Esophagus muscularis mucosa (tissue), 4 donors: ENCODE results near the gene AP2B1. TPM values are rescaled to one million over a fixed set of nuclear protein-coding genes. Genes with fewer than 3 reads are reported as not detected.

Experiments
- DNase-seq: peaks from one replicate; pipeline ENCODE4 v3.0.0-alpha.2; 2017; ENCODE audit errors: extremely low spot score
- H3K27ac ChIP-seq, 4 donors: fragments of 200-600 bp; sonication (generic); replicated peaks in 1 of 4; 1 replicate in 3 of 4; 2 replicates in 1 of 4; pipeline ENCODE4 v1.5.1; 2016 to 2019; ENCODE audit warnings: mild to moderate bottlenecking in 1 of 4
- H3K27me3 ChIP-seq, 4 donors: fragments of 200-600 bp; sonication (generic); one replicate each; pipeline versions ENCODE4 v1.5.1 to v1.6.0; 2016 to 2019
- H3K36me3 ChIP-seq, 4 donors: fragments of 200-600 bp; sonication (generic); one replicate each; pipeline ENCODE4 v1.5.1; 2016 to 2019
- H3K4me1 ChIP-seq, 4 donors: fragments of 200-600 bp; sonication (generic); one replicate each; pipeline ENCODE4 v1.5.1; 2016 to 2019
- H3K4me3 ChIP-seq, 4 donors: fragments of 200-600 bp; sonication (generic); 1 replicate in 2 of 4; 2 replicates in 2 of 4; pipeline ENCODE4 v1.5.1; 2016 to 2019; ENCODE audit warnings: mild to moderate bottlenecking in 4 of 4, moderate library complexity in 1 of 4
- H3K9me3 ChIP-seq, 4 donors: fragments of 200-600 bp; sonication (generic); 1 replicate in 3 of 4; 2 replicates in 1 of 4; pipeline ENCODE4 v1.5.1; 2016 to 2019
- EP300 ChIP-seq: sonication (generic); formaldehyde crosslinking; IDR thresholded peaks from one replicate; pipeline ENCODE4 v1.6.1; 2017; ENCODE audit warnings: antibody characterized with exemption
- POLR2A ChIP-seq: fragments of 450-650 bp; IDR thresholded peaks from one replicate; pipeline ENCODE4 v1.6.1; 2017; ENCODE audit warnings: antibody characterized with exemption, moderate library complexity, mild to moderate bottlenecking, low read depth
- POLR2AphosphoS5 ChIP-seq, 2 donors: sonication (generic); formaldehyde crosslinking; IDR thresholded peaks; one replicate each; pipeline ENCODE4 v1.6.1; 2017; ENCODE audit warnings: antibody characterized with exemption in 2 of 2
- WGBS: methylation state at CpG from one replicate; pipeline ENCODE4 v1.1.5; 2018; 5-methylcytosine and 5-hydroxymethylcytosine counted together
- intact Hi-C: fragments of 100-400 bp; cut with DNase I; formaldehyde crosslinking; loops from one replicate; pipeline ENCODE4 v1.15.1; 2023
- total RNA-seq, 4 donors: library from RNA; depleted of rRNA; stranded (reverse); fragments of >200 nt; gene quantifications; one replicate each; pipeline versions ENCODE4 v1.1.0 to v1.2.1, GENCODE V29; 2016
- TF ChIP-seq, protein P1 (sequence below), 3 experiments: fragments of 200-600 bp in 2 of 3; fragments of 450-650 bp in 1 of 3; sonication (generic) in 2 of 3; IDR thresholded peaks; one replicate each; pipeline ENCODE4 v1.5.1; 2017 to 2019; ENCODE audit warnings: antibody characterized with exemption in 3 of 3, mild to moderate bottlenecking in 2 of 3, moderate library complexity in 1 of 3

AP2B1 gene
- total RNA-seq, 4 donors from 2014 or later, result 108 to 276 (median 155) TPM

DNA sequence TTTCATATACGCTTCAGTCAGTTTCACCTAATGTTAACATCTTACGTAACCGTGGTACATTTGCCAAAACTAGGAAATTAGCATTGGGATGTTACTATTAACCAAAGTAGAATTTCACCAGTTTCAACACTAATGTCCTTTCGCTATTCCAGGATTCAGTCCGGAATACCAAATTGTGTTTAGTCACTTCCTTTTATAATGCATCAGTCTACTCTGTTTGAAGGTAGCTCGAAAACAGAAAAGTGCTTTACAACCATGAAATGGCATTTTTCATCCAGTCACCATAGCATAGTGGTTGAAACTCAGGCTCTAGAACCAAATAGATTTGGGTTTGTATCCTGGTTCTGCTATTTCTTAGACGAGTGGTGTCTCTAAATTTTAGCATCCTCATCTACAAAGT lies 29.4 kb downstream of the AP2B1 start:
- intact Hi-C loops, result loop anchor here (10.0 kb wide), 1 partner anchor 198 kb away; no protein-coding TSS in a partner anchor
- Histone ChIP-seq H3K4me1 (peaks cover 15 to 45% (median 34%) of the 10 kb centered on the region in 4 donors), H3K36me3 (peaks cover 0 to 40% (median 8%) of the 10 kb centered on the region in 4 donors), H3K27ac (no peak overlapping the region), H3K4me3 (no peak overlapping the region), H3K27me3 (no peaks in the 10 kb centered on the region), H3K9me3 (no peaks in the 10 kb centered on the region)
- no peak for DNase-seq
- no peak for TF ChIP-seq POLR2AphosphoS5 (IDR thresholded peaks at IDR 0.05)
- TF ChIP-seq EP300, result no peak
- no peak for TF ChIP-seq POLR2A
- TF ChIP-seq, protein P1, sequence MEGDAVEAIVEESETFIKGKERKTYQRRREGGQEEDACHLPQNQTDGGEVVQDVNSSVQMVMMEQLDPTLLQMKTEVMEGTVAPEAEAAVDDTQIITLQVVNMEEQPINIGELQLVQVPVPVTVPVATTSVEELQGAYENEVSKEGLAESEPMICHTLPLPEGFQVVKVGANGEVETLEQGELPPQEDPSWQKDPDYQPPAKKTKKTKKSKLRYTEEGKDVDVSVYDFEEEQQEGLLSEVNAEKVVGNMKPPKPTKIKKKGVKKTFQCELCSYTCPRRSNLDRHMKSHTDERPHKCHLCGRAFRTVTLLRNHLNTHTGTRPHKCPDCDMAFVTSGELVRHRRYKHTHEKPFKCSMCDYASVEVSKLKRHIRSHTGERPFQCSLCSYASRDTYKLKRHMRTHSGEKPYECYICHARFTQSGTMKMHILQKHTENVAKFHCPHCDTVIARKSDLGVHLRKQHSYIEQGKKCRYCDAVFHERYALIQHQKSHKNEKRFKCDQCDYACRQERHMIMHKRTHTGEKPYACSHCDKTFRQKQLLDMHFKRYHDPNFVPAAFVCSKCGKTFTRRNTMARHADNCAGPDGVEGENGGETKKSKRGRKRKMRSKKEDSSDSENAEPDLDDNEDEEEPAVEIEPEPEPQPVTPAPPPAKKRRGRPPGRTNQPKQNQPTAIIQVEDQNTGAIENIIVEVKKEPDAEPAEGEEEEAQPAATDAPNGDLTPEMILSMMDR (IDR thresholded peaks at IDR 0.05), result no peak
- WGBS, result 84% methylated on average over 7 of the region's 7 CpGs

DNA sequence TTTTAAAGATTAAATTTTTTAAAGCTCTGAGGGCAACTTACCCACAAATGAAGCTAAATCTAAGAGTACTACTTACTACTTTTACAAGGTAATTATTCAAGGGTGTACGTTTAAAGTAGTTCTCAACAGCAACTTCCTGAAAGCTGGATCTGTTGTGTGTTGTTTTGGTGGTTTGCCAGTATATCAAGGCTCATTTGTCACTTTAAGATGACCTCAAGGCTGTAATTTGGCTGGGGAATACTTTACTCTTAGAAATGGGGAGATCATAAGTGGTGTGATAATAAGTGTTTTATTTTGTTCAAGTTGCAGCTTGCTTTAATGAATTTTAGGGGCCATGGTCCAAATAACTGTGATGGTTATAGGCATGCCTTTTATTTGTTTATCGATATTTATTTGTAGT lies 30.4 kb downstream of the AP2B1 start:
- H3K9me3 ChIP-seq, result no peaks in the 10 kb centered on the region
- no peak overlapping the region for H3K4me3 ChIP-seq
- intact Hi-C loops, result loop anchor here (10.0 kb wide), 1 partner anchor 197 kb away; no protein-coding TSS in a partner anchor
- no peaks in the 10 kb centered on the region for H3K27me3 ChIP-seq
- H3K4me1 ChIP-seq, result peaks cover 15 to 45% (median 33%) of the 10 kb centered on the region in 4 donors
- H3K36me3 ChIP-seq, result peaks cover 0 to 36% (median 5%) of the 10 kb centered on the region in 4 donors
- TF ChIP-seq EP300, result no peak
- no peak for TF ChIP-seq POLR2AphosphoS5 (IDR thresholded peaks at IDR 0.05)
- TF ChIP-seq, protein P1 (IDR thresholded peaks at IDR 0.05), result no peak
- TF ChIP-seq POLR2A, result no peak
- DNase-seq, result no peak
- H3K27ac ChIP-seq, result no peak overlapping the region
- WGBS, result 69% methylated on average over 2 of the region's 2 CpGs

DNA sequence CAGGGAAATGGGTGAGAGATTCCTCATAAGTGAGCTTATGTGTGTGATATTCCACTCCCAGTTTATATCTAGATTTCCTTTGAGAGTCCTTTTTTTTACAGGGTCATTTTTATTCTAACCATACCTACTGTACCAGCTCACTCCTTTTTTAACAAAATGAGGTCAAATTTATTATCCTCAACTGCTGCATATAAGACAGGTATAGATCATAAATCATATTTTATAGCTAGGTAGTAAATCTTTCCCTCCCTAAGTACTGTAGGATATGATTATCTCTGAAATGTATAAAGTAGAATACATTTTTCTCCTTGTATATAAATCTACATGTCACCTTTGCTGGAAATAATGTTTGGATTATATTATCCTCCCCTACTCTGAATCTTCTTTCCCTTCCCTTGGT lies 31.5 kb downstream of the AP2B1 start:
- no peak overlapping the region for H3K4me3 ChIP-seq
- no peak for DNase-seq
- intact Hi-C loops, result loop anchor here (10.0 kb wide), 1 partner anchor 196 kb away; no protein-coding TSS in a partner anchor
- peaks cover 15 to 34% (median 25%) of the 10 kb centered on the region in 4 donors for H3K4me1 ChIP-seq
- no peak for TF ChIP-seq EP300
- no peak for TF ChIP-seq POLR2AphosphoS5 (IDR thresholded peaks at IDR 0.05)
- H3K27me3 ChIP-seq, result no peaks in the 10 kb centered on the region
- peaks cover 0 to 45% (median 4%) of the 10 kb centered on the region in 4 donors for H3K36me3 ChIP-seq
- H3K9me3 ChIP-seq, result no peaks in the 10 kb centered on the region
- H3K27ac ChIP-seq, result no peak overlapping the region

DNA sequence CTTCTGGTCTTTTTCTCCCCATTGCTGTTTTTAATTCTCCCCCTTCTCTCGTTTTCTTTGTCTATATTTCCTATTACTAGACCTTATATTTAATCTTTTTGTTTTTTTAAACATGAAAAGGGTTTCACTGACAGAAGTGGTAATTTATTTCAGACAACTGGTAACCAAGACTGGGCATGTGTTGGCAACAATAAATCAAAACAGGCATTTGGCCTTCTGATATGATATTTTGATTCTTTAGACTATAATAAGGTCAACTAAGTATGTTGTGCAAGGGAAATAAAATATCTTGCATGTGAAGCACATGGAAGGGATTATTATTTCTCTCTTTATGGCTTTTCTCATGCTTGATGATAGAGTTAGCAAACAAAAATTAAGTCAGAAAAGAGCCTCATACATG lies 34.6 kb downstream of the AP2B1 start:
- H3K9me3 ChIP-seq, result no peaks in the 10 kb centered on the region
- peaks cover 17 to 67% (median 34%) of the 10 kb centered on the region in 4 donors for H3K36me3 ChIP-seq
- intact Hi-C loops, result loop anchor here (10.0 kb wide), 1 partner anchor 63 kb away; no protein-coding TSS in a partner anchor
- H3K27ac ChIP-seq, result no peak overlapping the region
- H3K27me3 ChIP-seq, result no peaks in the 10 kb centered on the region
- whole genome bisulfite sequencing, result 71% methylated on average over 1 of the region's 1 CpG
- TF ChIP-seq POLR2AphosphoS5 (IDR thresholded peaks at IDR 0.05) (no peak), EP300 (no peak), POLR2A (no peak)
- TF ChIP-seq, protein P1 (IDR thresholded peaks at IDR 0.05), result no peak
- no peak overlapping the region for H3K4me3 ChIP-seq
- no peak for DNase-seq
- H3K4me1 ChIP-seq, result peaks cover 12 to 16% (median 15%) of the 10 kb centered on the region in 4 donors

DNA sequence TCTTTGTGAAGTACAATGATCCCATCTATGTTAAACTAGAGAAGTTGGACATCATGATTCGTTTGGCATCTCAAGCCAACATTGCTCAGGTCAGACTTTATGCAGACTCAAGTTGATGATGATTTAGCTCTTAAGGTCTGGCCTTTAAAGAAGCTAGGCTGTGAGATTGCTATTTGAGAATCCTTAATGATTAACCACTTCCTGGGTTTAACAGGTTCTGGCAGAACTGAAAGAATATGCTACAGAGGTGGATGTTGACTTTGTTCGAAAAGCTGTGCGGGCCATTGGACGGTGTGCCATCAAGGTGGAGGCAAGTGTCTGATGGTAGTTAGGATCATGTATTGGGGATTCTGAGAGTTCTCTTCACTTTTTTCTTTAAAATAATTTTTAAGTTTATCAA lies 40.3 kb downstream of the AP2B1 start:
- H3K4me3 ChIP-seq, result no peak overlapping the region
- TF ChIP-seq POLR2A (no peak), EP300 (no peak), POLR2AphosphoS5 (IDR thresholded peaks at IDR 0.05) (no peak)
- TF ChIP-seq, protein P1 (IDR thresholded peaks at IDR 0.05), result no peak
- H3K27me3 ChIP-seq, result no peaks in the 10 kb centered on the region
- WGBS, result 85% methylated on average over 4 of the region's 4 CpGs
- peaks cover 42 to 98% (median 67%) of the 10 kb centered on the region in 4 donors for H3K36me3 ChIP-seq
- H3K9me3 ChIP-seq, result no peaks in the 10 kb centered on the region
- H3K27ac ChIP-seq, result no peak overlapping the region
- H3K4me1 ChIP-seq, result no peaks in the 10 kb centered on the region
- DNase-seq, result no peak
- intact Hi-C loops, result loop anchor here (10.0 kb wide), 1 partner anchor 57 kb away; no protein-coding TSS in a partner anchor
